Activated naive CD8-positive, alpha-beta T cell treated with anti-CD3 and anti-CD28 coated beads, Interleukin-2, amount 50 U/mL, for 16 hours (primary cell): ENCODE results near the gene CUL1.

Source experiments
- DNase-seq: peaks from one replicate; pipeline ENCODE4 v3.0.0-alpha.2; 2020; ENCODE audit warnings: low read depth, low spot score

The CUL1 gene

GRCh38 chr7:148698397-148699023, at the start of gene CUL1:
Gene CUL1 (plus strand): TSS chr7:148698903. CDS start chr7:148730123, 31,220 bp downstream.
- DNase-seq, result peak; percentile 66

GRCh38 chr7:148650232-148650858, 48.4 kb upstream of the CUL1 start:
- no peak for DNase-seq

- DNase-seq, result no peak
Measured at GRCh38 chr7:148652773-148653172, 45.9 kb upstream of the CUL1 start.

GRCh38 chr7:148657929-148658328, 40.8 kb upstream of the CUL1 start:
- DNase-seq, result no peak

GRCh38 chr7:148661471-148661870, 37.2 kb upstream of the CUL1 start:
- DNase-seq, result no peak

- DNase-seq, result no peak
Measured at GRCh38 chr7:148662646-148663045, 36.1 kb upstream of the CUL1 start.

- DNase-seq, result no peak
Measured at GRCh38 chr7:148664324-148664723, 34.4 kb upstream of the CUL1 start.

- no peak for DNase-seq
Measured at GRCh38 chr7:148665221-148665620, 33.5 kb upstream of the CUL1 start.

- DNase-seq, result no peak
Measured at GRCh38 chr7:148669927-148670326, 28.8 kb upstream of the CUL1 start.

- DNase-seq, result no peak
Measured at GRCh38 chr7:148670374-148670773, 28.3 kb upstream of the CUL1 start.

- no peak for DNase-seq
Measured at GRCh38 chr7:148670807-148671206, 27.9 kb upstream of the CUL1 start.

GRCh38 chr7:148672041-148672440, 26.7 kb upstream of the CUL1 start:
- no peak for DNase-seq

- no peak for DNase-seq
Measured at GRCh38 chr7:148674689-148675088, 24.0 kb upstream of the CUL1 start.

- no peak for DNase-seq
Measured at GRCh38 chr7:148676291-148676690, 22.4 kb upstream of the CUL1 start.

- DNase-seq, result no peak
Measured at GRCh38 chr7:148681821-148682220, 16.9 kb upstream of the CUL1 start.

GRCh38 chr7:148684289-148684830, 14.3 kb upstream of the CUL1 start:
- no peak for DNase-seq

- DNase-seq, result no peak
Measured at GRCh38 chr7:148686312-148686937, 12.3 kb upstream of the CUL1 start.

- no peak for DNase-seq
Measured at GRCh38 chr7:148687555-148687954, 11.1 kb upstream of the CUL1 start.

- DNase-seq, result no peak
Measured at GRCh38 chr7:148688526-148688925, 10.2 kb upstream of the CUL1 start.

GRCh38 chr7:148693651-148694050, 5.1 kb upstream of the CUL1 start:
- no peak for DNase-seq

- DNase-seq, result no peak
Measured at GRCh38 chr7:148694631-148695030, 4.1 kb upstream of the CUL1 start.

- DNase-seq, result no peak
Measured at GRCh38 chr7:148695953-148696352, 2.8 kb upstream of the CUL1 start.

GRCh38 chr7:148696787-148697186, 1.9 kb upstream of the CUL1 start:
- DNase-seq, result no peak
